Thyroid gland (tissue), 4 donors: ENCODE data around the gene ARL4A.

Experiments
- CTCF ChIP-seq, 6 experiments: fragments of 200-600 bp in 3 of 6; fragments of 450-650 bp in 3 of 6; sonication (generic) in 3 of 6; IDR thresholded peaks; one replicate each; pipeline ENCODE4 v1.5.1; 2016 to 2019; ENCODE audit warnings: antibody characterized with exemption in 6 of 6, mild to moderate bottlenecking in 2 of 6, inconsistent platforms in 1 of 6, moderate library complexity in 1 of 6
- POLR2A ChIP-seq, 2 donors: fragments of 450-650 bp; IDR thresholded peaks; one replicate each; pipeline ENCODE4 v1.6.1; 2017; ENCODE audit warnings: antibody characterized with exemption in 2 of 2, mild to moderate bottlenecking in 2 of 2, moderate library complexity in 1 of 2

- TF ChIP-seq POLR2A (IDR thresholded peaks at IDR 0.05) (no peak), CTCF (IDR thresholded peaks at IDR 0.05) (no peak)
Observed at GRCh38 chr7:12706900-12707536, 19.6 kb downstream of the ARL4A start.
